GOT3 (cell line): Measurements from ENCODE around the gene ENO1.
"Not testable (repeated sequence)": the region's sequence is repeated elsewhere in the genome, so short reads cannot be mapped to it uniquely, and the experiment has no call there.

Experiments
- DNase-seq: peaks from one replicate; lab custom pipeline; 2025; ENCODE audit warnings: mixed read lengths; lab: John Stamatoyannopoulos, UW

ENO1 gene

GRCh38 chr1:8878448-8878697, at the start of gene ENO1:
ENO1 (minus strand) TSS chr1:8878686; CDS start chr1:8874908, 3,778 bp downstream.
- no peak for DNase-seq

- DNase-seq: no peak
Measured at GRCh38 chr1:8926707-8927694, 48.5 kb upstream of the ENO1 start.

- DNase-seq: no peak
Measured at GRCh38 chr1:8925960-8926359, 47.5 kb upstream of the ENO1 start.

GRCh38 chr1:8925406-8925805, 46.9 kb upstream of the ENO1 start:
- no peak for DNase-seq

GRCh38 chr1:8922962-8923361, 44.5 kb upstream of the ENO1 start:
- DNase-seq: no peak

- not testable (repeated sequence) for DNase-seq
Measured at GRCh38 chr1:8917536-8917935, 39.0 kb upstream of the ENO1 start.

- DNase-seq: no peak
Measured at GRCh38 chr1:8915446-8915845, 37.0 kb upstream of the ENO1 start.

GRCh38 chr1:8914466-8914865, 36.0 kb upstream of the ENO1 start:
- no peak for DNase-seq

GRCh38 chr1:8913457-8913856, 35.0 kb upstream of the ENO1 start:
- no peak for DNase-seq

- no peak for DNase-seq
Measured at GRCh38 chr1:8911416-8912309, 33.2 kb upstream of the ENO1 start.

- no peak for DNase-seq
Measured at GRCh38 chr1:8910914-8911313, 32.4 kb upstream of the ENO1 start.

- DNase-seq: no peak
Measured at GRCh38 chr1:8910331-8910730, 31.8 kb upstream of the ENO1 start.

GRCh38 chr1:8908388-8909151, 30.1 kb upstream of the ENO1 start:
- no peak for DNase-seq

- no peak for DNase-seq
Measured at GRCh38 chr1:8905582-8906191, 27.2 kb upstream of the ENO1 start.

- DNase-seq: peak; percentile 30
Measured at GRCh38 chr1:8903908-8904650, 25.6 kb upstream of the ENO1 start.

- no peak for DNase-seq
Measured at GRCh38 chr1:8903410-8903809, 24.9 kb upstream of the ENO1 start.

- no peak for DNase-seq
Measured at GRCh38 chr1:8902765-8903164, 24.3 kb upstream of the ENO1 start.

- not testable (repeated sequence) for DNase-seq
Measured at GRCh38 chr1:8900684-8901083, 22.2 kb upstream of the ENO1 start.

GRCh38 chr1:8899046-8899445, 20.6 kb upstream of the ENO1 start:
- no peak for DNase-seq

- DNase-seq: not testable (repeated sequence)
Measured at GRCh38 chr1:8898418-8898817, 19.9 kb upstream of the ENO1 start.

GRCh38 chr1:8897505-8897904, 19.0 kb upstream of the ENO1 start:
- not testable (repeated sequence) for DNase-seq
